ENCODE results near the gene MAD1L1. TPM values are rescaled to one million over a fixed set of nuclear protein-coding genes. Genes with fewer than 3 reads are reported as not detected.

The MAD1L1 gene
- total RNA-seq, 4 donors from 2014 or later: 8.0 to 52.7 (median 26.7) TPM

- H3K4me1 ChIP-seq: no peaks in the 10 kb centered on the region
- H3K27ac ChIP-seq: no peak overlapping the region
- intact Hi-C loops (cut with DNase I; ENCODE audit: low total_unique reads): no loop called here
- H3K36me3 ChIP-seq: no peaks in the 10 kb centered on the region
- in situ Hi-C loops (cut with MboI; ENCODE audit: low pct_ligation_motif_present in 1 of 4, low pct_unique_long_range_greater_than_20kb in 1 of 4, low sequenced_read_pairs in 3 of 4): no loop called here
- H3K27me3 ChIP-seq: no peaks in the 10 kb centered on the region
- no peak for DNase-seq
- 93 to 97% methylated on average over 24 to 26 of the region's 26 CpGs for WGBS, 2 donors (ENCODE audit: low coverage in 1 of 2)
- H3K9me3 ChIP-seq: no peaks in the 10 kb centered on the region
- H3K4me3 ChIP-seq: no peak overlapping the region
- TF ChIP-seq POLR2A (IDR thresholded peaks at IDR 0.05) (no peak), EP300 (IDR thresholded peaks at IDR 0.05; ENCODE audit: low read depth) (no peak)
Measured at GRCh38 chr7:1966631-1967200, 266.0 kb downstream of the MAD1L1 start.

GRCh38 chr7:1965579-1966294, 267.0 kb downstream of the MAD1L1 start:
- 95% methylated on average over 26 of the region's 26 CpGs; no CpG with 5 or more reads in 1 of the 2 donors for WGBS, 2 donors (ENCODE audit: low coverage in 1 of 2)
- intact Hi-C loops (cut with DNase I; ENCODE audit: low total_unique reads): no loop called here
- Histone ChIP-seq H3K36me3 (no peaks in the 10 kb centered on the region), H3K4me1 (no peaks in the 10 kb centered on the region), H3K9me3 (no peaks in the 10 kb centered on the region), H3K4me3 (no peak overlapping the region), H3K27me3 (no peaks in the 10 kb centered on the region), H3K27ac (no peak overlapping the region)
- in situ Hi-C loops (cut with MboI; ENCODE audit: low pct_ligation_motif_present in 1 of 4, low pct_unique_long_range_greater_than_20kb in 1 of 4, low sequenced_read_pairs in 3 of 4): no loop called here
- TF ChIP-seq EP300 (IDR thresholded peaks at IDR 0.05; ENCODE audit: low read depth): no peak
- no peak for DNase-seq

GRCh38 chr7:1964913-1965578, 267.7 kb downstream of the MAD1L1 start:
- TF ChIP-seq POLR2AphosphoS5 (IDR thresholded peaks at IDR 0.05) (no peak), POLR2A (IDR thresholded peaks at IDR 0.05) (no peak), EP300 (IDR thresholded peaks at IDR 0.05; ENCODE audit: low read depth) (no peak), CTCF (IDR thresholded peaks at IDR 0.05) (no peak)
- no peaks in the 10 kb centered on the region for H3K9me3 ChIP-seq
- H3K4me1 ChIP-seq: no peaks in the 10 kb centered on the region
- H3K27ac ChIP-seq: no peak overlapping the region
- no peak for DNase-seq
- intact Hi-C loops (cut with DNase I; ENCODE audit: low total_unique reads) (no loop called here), in situ Hi-C loops (cut with MboI; ENCODE audit: low pct_ligation_motif_present in 1 of 4, low pct_unique_long_range_greater_than_20kb in 1 of 4, low sequenced_read_pairs in 3 of 4) (no loop called here)
- no peaks in the 10 kb centered on the region for H3K36me3 ChIP-seq
- H3K27me3 ChIP-seq: no peaks in the 10 kb centered on the region
- WGBS, 2 donors (ENCODE audit: low coverage in 1 of 2): 88 to 94% methylated on average over 4 to 25 of the region's 25 CpGs
- H3K4me3 ChIP-seq: no peak overlapping the region

GRCh38 chr7:1964211-1964912, 268.4 kb downstream of the MAD1L1 start:
- Histone ChIP-seq H3K4me1 (no peaks in the 10 kb centered on the region), H3K4me3 (no peak overlapping the region), H3K36me3 (no peaks in the 10 kb centered on the region), H3K27ac (no peak overlapping the region), H3K9me3 (no peaks in the 10 kb centered on the region), H3K27me3 (no peaks in the 10 kb centered on the region)
- 77 to 95% methylated on average over 3 to 25 of the region's 25 CpGs for WGBS, 2 donors (ENCODE audit: low coverage in 1 of 2)
- intact Hi-C loops (cut with DNase I; ENCODE audit: low total_unique reads): no loop called here
- no peak for DNase-seq
- in situ Hi-C loops (cut with MboI; ENCODE audit: low pct_ligation_motif_present in 1 of 4, low pct_unique_long_range_greater_than_20kb in 1 of 4, low sequenced_read_pairs in 3 of 4): no loop called here
- TF ChIP-seq EP300 (IDR thresholded peaks at IDR 0.05; ENCODE audit: low read depth): no peak
- TF ChIP-seq POLR2AphosphoS5 (IDR thresholded peaks at IDR 0.05): no peak
- no peak for TF ChIP-seq POLR2A (IDR thresholded peaks at IDR 0.05)
- TF ChIP-seq CTCF (IDR thresholded peaks at IDR 0.05): no peak

GRCh38 chr7:1963575-1963974, 269.2 kb downstream of the MAD1L1 start:
- no peak for TF ChIP-seq CTCF (IDR thresholded peaks at IDR 0.05)
- no peak for TF ChIP-seq POLR2A (IDR thresholded peaks at IDR 0.05)
- TF ChIP-seq EP300 (IDR thresholded peaks at IDR 0.05; ENCODE audit: low read depth): no peak
- no peak for TF ChIP-seq POLR2AphosphoS5 (IDR thresholded peaks at IDR 0.05)
- Histone ChIP-seq H3K27ac (no peak overlapping the region), H3K9me3 (no peaks in the 10 kb centered on the region), H3K36me3 (no peaks in the 10 kb centered on the region), H3K4me3 (no peak overlapping the region), H3K27me3 (no peaks in the 10 kb centered on the region), H3K4me1 (no peaks in the 10 kb centered on the region)
- intact Hi-C loops (cut with DNase I; ENCODE audit: low total_unique reads): no loop called here
- 94% methylated on average over 15 of the region's 15 CpGs; no CpG with 5 or more reads in 1 of the 2 donors for WGBS, 2 donors (ENCODE audit: low coverage in 1 of 2)
- DNase-seq: no peak
- in situ Hi-C loops (cut with MboI; ENCODE audit: low pct_ligation_motif_present in 1 of 4, low pct_unique_long_range_greater_than_20kb in 1 of 4, low sequenced_read_pairs in 3 of 4): no loop called here
